GM12875 (cell line): ENCODE measurements around the gene GNA12.

Experiments used
- H3K4me3 ChIP-seq: one replicate; pipeline ENCODE4 v1.5.1; 2011; ENCODE audit warnings: low read depth, low read length, control low read depth
- TF ChIP-seq, protein P1 (sequence below): IDR thresholded peaks from 2 replicates; pipeline ENCODE4 v1.5.1; 2011; ENCODE audit warnings: low read depth, mild to moderate bottlenecking, control low read depth, inconsistent platforms, low read length, moderate library complexity, borderline replicate concordance; ENCODE audit not compliant: insufficient read depth

GNA12 gene

DNA sequence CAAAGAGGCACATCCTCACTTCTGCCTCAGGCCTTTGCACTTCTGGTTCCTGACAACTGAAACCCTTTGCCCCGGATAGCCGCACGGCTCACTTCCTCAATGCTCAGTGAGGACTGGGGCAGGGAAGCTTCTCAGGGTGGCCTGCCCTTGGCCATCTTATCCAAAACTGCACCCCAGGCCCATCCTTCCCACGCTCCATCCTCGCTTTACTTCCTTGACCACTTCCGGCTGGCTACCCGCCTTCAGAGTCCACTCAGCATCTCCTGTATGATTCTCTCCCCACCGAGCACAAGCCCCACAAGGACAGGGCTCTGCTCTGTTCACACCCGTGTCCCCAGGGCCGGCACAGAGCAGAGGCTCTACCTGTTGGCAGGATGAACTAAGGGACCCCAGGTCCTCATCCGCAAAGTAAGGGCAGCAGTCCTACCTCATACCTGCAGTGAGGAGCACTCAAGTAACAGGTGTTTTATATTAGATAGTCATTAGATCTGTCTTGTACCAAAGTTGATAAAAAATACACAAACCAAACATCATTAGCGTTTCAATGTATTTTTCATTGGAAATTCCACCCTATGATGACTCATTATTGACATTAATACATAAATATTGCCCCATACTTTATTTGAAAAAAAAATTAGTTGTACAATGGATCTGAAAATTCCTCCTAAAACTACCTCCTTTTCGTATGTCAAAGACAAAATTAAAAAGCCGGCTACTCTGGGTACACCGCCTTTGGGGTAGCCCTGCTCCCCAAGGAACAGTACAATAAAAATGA, 35.0 kb downstream of the GNA12 start:
- TF ChIP-seq, protein P1, sequence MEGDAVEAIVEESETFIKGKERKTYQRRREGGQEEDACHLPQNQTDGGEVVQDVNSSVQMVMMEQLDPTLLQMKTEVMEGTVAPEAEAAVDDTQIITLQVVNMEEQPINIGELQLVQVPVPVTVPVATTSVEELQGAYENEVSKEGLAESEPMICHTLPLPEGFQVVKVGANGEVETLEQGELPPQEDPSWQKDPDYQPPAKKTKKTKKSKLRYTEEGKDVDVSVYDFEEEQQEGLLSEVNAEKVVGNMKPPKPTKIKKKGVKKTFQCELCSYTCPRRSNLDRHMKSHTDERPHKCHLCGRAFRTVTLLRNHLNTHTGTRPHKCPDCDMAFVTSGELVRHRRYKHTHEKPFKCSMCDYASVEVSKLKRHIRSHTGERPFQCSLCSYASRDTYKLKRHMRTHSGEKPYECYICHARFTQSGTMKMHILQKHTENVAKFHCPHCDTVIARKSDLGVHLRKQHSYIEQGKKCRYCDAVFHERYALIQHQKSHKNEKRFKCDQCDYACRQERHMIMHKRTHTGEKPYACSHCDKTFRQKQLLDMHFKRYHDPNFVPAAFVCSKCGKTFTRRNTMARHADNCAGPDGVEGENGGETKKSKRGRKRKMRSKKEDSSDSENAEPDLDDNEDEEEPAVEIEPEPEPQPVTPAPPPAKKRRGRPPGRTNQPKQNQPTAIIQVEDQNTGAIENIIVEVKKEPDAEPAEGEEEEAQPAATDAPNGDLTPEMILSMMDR: no peak

DNA sequence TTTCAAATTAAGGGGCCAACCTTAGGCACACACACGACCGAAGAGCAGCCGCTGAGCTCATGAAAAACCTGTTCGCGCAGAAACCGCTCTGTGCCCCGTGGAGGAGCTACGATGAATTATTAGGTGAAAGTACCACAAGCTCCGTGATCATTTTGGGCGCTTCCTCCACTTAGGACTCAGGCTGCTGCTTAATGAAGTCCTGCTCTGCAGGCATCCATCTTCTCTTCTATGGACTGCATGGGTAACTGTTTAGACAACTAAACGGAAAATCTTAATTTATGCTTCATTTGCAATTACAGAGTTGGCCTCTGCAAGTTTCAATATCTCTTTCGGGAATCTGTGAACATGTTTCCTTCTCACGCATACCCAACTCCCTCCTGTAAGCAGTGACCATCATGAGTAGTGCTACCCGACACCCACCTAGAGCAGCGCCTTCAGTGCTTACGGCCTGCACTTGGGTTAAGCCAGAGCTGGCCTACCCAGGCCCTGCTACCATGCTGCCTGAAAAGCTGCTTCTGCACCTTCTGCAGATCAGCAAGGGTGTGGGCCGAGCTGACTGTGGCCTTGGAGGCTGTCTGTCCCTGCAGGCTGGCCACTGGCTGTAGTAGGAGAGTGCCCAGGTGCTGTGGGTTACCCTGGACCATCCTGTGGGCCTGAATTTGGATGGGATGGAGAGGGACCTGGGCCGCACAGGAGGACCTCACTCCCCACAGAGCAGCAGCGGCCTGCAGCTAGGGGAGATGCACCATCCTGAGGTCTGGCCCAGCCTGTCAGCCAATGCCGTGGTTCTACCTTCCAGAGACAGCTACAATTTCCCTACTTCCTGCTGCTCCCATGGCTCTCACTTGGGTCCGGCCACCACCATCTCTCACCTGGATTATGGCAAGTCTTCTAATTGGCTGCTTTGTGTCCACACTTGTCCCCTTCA, 36.0 kb downstream of the GNA12 start:
- TF ChIP-seq, protein P1: no peak
- H3K4me3 ChIP-seq: no peak overlapping the region

More for the DNA sequence above, 35.0 kb downstream of the GNA12 start:
- H3K4me3 ChIP-seq: no peak overlapping the region

DNA sequence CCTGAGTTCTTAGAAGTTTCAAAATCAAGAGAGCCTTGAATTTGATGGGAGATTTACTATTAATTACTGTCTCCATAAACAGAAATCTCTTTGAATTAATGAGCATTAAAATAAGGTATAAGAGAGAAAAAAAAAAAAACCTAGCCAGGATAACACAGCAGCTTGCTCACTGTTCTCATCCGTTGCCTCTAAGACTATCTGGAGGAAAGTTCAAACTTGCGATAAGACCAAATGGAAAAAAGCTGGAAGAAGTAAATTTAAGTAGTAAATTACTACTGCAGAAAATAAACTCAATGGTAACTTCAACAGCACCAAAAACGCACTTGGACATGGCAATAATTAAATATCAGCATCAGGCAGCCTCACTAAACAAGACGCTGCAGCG, 36.7 kb downstream of the GNA12 start:
- no peak overlapping the region for H3K4me3 ChIP-seq
- TF ChIP-seq, protein P1: no peak

DNA sequence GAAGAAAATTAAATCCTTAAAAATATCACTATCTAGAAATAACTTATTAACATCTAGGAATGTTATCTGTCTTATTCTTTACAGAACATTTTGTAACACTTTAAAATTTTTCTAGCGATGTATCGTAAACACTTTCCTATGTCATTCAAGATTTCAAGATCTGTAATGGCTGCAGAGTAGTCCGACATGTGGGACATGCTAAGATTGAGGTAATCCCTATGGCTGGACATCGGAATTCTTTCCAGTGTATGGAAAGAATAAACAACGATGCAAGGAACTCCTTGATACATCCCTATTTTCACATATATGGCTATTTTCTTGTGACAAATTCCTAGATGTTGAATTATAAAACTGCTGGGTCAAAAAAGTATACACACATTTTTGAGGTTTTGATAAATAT, 37.5 kb downstream of the GNA12 start:
- TF ChIP-seq, protein P1: no peak
- H3K4me3 ChIP-seq: no peak overlapping the region

DNA sequence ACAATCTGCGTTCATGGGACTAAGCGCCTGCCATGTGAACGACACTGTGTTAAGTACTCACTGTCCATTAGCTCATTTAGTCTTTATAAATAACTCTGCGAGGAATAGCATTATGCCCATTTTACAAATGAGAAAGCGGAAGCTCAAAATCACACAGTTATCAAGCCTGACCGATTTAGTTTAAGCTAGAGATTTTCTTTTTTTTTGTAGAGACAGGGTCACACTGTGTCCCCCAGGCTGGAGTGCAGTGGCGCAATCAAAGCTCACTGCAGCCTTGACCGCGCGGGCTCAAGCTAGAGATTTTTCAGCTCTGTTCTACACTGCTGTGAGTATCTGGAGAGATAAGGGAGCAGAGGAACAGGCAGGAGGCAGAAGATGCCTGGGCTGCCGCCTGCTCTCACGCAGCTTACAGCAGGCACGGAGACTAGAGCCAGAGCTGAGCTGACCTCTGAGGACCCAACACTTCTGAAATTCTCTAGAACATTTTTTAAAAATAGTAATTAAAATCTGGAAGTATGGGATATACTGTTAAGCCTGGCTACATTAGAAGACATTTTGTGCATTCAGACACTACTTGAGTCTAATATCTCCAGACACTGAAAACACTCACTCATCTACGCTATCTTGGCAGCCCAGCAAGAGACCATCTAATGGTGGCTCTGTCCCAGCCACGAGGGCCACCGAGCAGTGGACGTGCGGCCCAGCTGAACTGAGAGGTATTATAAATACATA, 38.7 kb downstream of the GNA12 start:
- no peak overlapping the region for H3K4me3 ChIP-seq
- TF ChIP-seq, protein P1: no peak

DNA sequence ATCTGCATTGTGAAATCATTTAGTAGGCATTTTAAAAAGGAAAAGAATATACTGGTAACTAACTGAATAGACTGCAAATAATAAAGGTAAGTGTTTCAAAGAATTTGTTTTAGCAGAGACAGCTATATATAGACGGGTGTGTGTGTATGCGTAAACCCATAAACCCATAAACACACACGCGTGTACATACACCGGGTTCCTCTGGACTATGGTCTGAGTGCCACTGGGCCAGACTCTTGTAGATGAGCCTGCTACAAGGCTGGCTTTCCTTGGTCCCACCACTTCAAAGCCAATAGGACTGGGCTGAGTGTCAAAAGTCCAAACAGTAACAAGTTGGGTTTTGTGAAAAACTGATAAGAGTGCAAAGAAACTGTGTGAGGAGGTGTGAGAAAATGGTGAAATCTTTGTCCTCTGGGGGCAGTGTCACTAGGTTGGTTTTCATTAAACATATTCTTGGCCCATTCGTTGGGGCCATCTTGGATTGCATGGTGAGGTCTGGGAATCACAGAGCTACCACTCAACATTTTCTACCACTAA, 39.8 kb downstream of the GNA12 start:
- no peak overlapping the region for H3K4me3 ChIP-seq
- TF ChIP-seq, protein P1: no peak
